Measurements from ENCODE around the gene CNOT6L. TPM values are rescaled to one million over a fixed set of nuclear protein-coding genes. Genes with fewer than 3 reads are reported as not detected.
"Not testable (repeated sequence)": the region's sequence is repeated elsewhere in the genome, so short reads cannot be mapped to it uniquely, and the experiment has no call there.

The CNOT6L gene
- total and polyA plus RNA-seq, 2 of the 4 experiments (the other 2 are of a cell fraction) = 3.5 to 21.1 TPM

GRCh38 chr4:77721073-77721472 lies 98.1 kb downstream of the CNOT6L start:
- no peaks in the 10 kb centered on the region for H3K79me1 ChIP-seq (ENCODE audit: low read depth in 1 of 2, low read length in 2 of 2)
- BruUV-seq (replicated peaks) = no TSS peak
- no peak for ATAC-seq (ENCODE audit: low read depth)

GRCh38 chr4:77718500-77718899 lies 100.7 kb downstream of the CNOT6L start:
- H2AFZ ChIP-seq (replicated peaks; ENCODE audit: low read length, poor library complexity); H3K4me2 ChIP-seq (ENCODE audit: low read depth, low read length); H2BK15ac ChIP-seq (ENCODE audit: low read depth, low read length); H3K4me3 ChIP-seq (ENCODE audit: insufficient read depth, low read depth, low read length); H3K9me1 ChIP-seq (ENCODE audit: insufficient read depth, low read length); H4K5ac ChIP-seq (ENCODE audit: low read depth, low read length); H4K8ac ChIP-seq (ENCODE audit: low read depth in 2 of 2, low read length in 2 of 2); H3K56ac ChIP-seq (ENCODE audit: extremely low read depth, insufficient read depth, low read length); DNase-seq; in situ Hi-C loops (cut with MboI; ENCODE audit: low sequenced_read_pairs); dilution Hi-C loops (cut with HindIII; ENCODE audit: low sequenced_read_pairs, unreplicated experiment); H2BK120ac ChIP-seq (ENCODE audit: low read depth, low read length); H3K4me1 ChIP-seq (ENCODE audit: control insufficient read depth, insufficient read depth, low read length); H3K14ac ChIP-seq (replicated peaks; ENCODE audit: low read depth, low read length); H3K79me1 ChIP-seq (ENCODE audit: low read depth in 1 of 2, low read length in 2 of 2); H3K27me3 ChIP-seq (ENCODE audit: control insufficient read depth, insufficient read depth, low read length); BruUV-seq (replicated peaks); H2BK20ac ChIP-seq (ENCODE audit: low read depth, low read length); H4K91ac ChIP-seq (ENCODE audit: insufficient read depth, low read depth, low read length); POLR2A ChIA-PET (ENCODE audit: unreplicated experiment); H3K9ac ChIP-seq (ENCODE audit: low read depth, low read length); H4K20me1 ChIP-seq (ENCODE audit: insufficient read depth, low read length); H2AK5ac ChIP-seq (ENCODE audit: low read depth, low read length); CTCF ChIA-PET; H2BK5ac ChIP-seq (ENCODE audit: low read depth, low read length, poor library complexity, severe bottlenecking); ATAC-seq (ENCODE audit: low read depth); intact Hi-C loops (cut with micrococcal nuclease); H3K36me3 ChIP-seq (ENCODE audit: control insufficient read depth, insufficient read depth, low read length); H3K23ac ChIP-seq (ENCODE audit: low read depth, low read length); H3K27ac ChIP-seq (ENCODE audit: insufficient read depth, low read length); H3K18ac ChIP-seq (ENCODE audit: low read depth, low read length); H3K9me3 ChIP-seq (ENCODE audit: control insufficient read depth, insufficient read depth, low read length); H3K4ac ChIP-seq (ENCODE audit: low read depth, low read length); H2AK9ac ChIP-seq (replicated peaks; ENCODE audit: low read depth, low read length, poor library complexity): not testable (repeated sequence)
- no CpG with 5 or more reads among the region's 3 CpGs for WGBS, 2 experiments (ENCODE audit: extremely low coverage in 2 of 2, insufficient read length in 1 of 2)

More at GRCh38 chr4:77721073-77721472, 98.1 kb downstream of the CNOT6L start:
- Histone ChIP-seq H4K20me1 (ENCODE audit: insufficient read depth, low read length) (no peaks in the 10 kb centered on the region), H3K9me1 (ENCODE audit: insufficient read depth, low read length) (no peaks in the 10 kb centered on the region), H3K9ac (ENCODE audit: low read depth, low read length) (no peak overlapping the region), H3K4me3 (ENCODE audit: insufficient read depth, low read depth, low read length) (no peak overlapping the region), H3K23ac (ENCODE audit: low read depth, low read length) (no peak overlapping the region), H3K18ac (ENCODE audit: low read depth, low read length) (no peak overlapping the region), H4K5ac (ENCODE audit: low read depth, low read length) (no peak overlapping the region), H3K4ac (ENCODE audit: low read depth, low read length) (no peak overlapping the region), H2AK5ac (ENCODE audit: low read depth, low read length) (no peak overlapping the region), H2BK120ac (ENCODE audit: low read depth, low read length) (no peak overlapping the region), H4K91ac (ENCODE audit: insufficient read depth, low read depth, low read length) (no peak overlapping the region), H3K27ac (ENCODE audit: insufficient read depth, low read length) (no peak overlapping the region), H2BK15ac (ENCODE audit: low read depth, low read length) (no peak overlapping the region), H3K36me3 (ENCODE audit: control insufficient read depth, insufficient read depth, low read length) (0 out of 2 replicates have a peak, but pooled peaks cover 2% of the 10 kb centered on the region), H2AFZ (replicated peaks; ENCODE audit: low read length, poor library complexity) (no peak overlapping the region), H2BK5ac (ENCODE audit: low read depth, low read length, poor library complexity, severe bottlenecking) (no peak overlapping the region), H3K4me1 (ENCODE audit: control insufficient read depth, insufficient read depth, low read length) (no peaks in the 10 kb centered on the region), H4K8ac (ENCODE audit: low read depth in 2 of 2, low read length in 2 of 2) (no peak overlapping the region), H3K27me3 (ENCODE audit: control insufficient read depth, insufficient read depth, low read length) (no peaks in the 10 kb centered on the region), H2AK9ac (replicated peaks; ENCODE audit: low read depth, low read length, poor library complexity) (no peak overlapping the region), H3K56ac (ENCODE audit: extremely low read depth, insufficient read depth, low read length) (no peak overlapping the region), H3K14ac (replicated peaks; ENCODE audit: low read depth, low read length) (no peak overlapping the region), H3K4me2 (ENCODE audit: low read depth, low read length) (no peak overlapping the region), H3K9me3 (ENCODE audit: control insufficient read depth, insufficient read depth, low read length) (no peaks in the 10 kb centered on the region), H2BK20ac (ENCODE audit: low read depth, low read length) (no peak overlapping the region)
- TF ChIP-seq MAFK (IDR thresholded peaks at IDR 0.05; ENCODE audit: low read depth, low read length) = peak; percentile 29; the same call in 1 of the 2 replicates
- no peak for TF ChIP-seq MXI1 (IDR thresholded peaks at IDR 0.05; ENCODE audit: borderline replicate concordance, low read depth, low read length)
- dilution Hi-C loops (cut with HindIII; ENCODE audit: low sequenced_read_pairs, unreplicated experiment) = no loop called here
- DNase-seq = no peak
- POLR2A ChIA-PET (ENCODE audit: unreplicated experiment) = no interaction called here
- CTCF ChIA-PET = no interaction called here
- intact Hi-C loops (cut with micrococcal nuclease) = no loop called here
- in situ Hi-C loops (cut with MboI; ENCODE audit: low sequenced_read_pairs) = no loop called here
